Mucosa of descending colon (tissue), 3 donors: ENCODE results near the gene MEA1. TPM values are rescaled to one million over a fixed set of nuclear protein-coding genes. Genes with fewer than 3 reads are reported as not detected.
"Not testable (repeated sequence)": the region's sequence is repeated elsewhere in the genome, so short reads cannot be mapped to it uniquely, and the experiment has no call there.

Experiments
- ATAC-seq: fragments of 200-7000 bp; cut with Tn5 transposase; one replicate; pipeline ENCODE4 v1.9.1; 2020; ENCODE audit warnings: mild to moderate bottlenecking, moderate library complexity
- DNase-seq, 3 donors: peaks; one replicate each; pipeline ENCODE4 v3.0.0-alpha.2; 2020
- H3K36me3 ChIP-seq: fragments of 200-600 bp; one replicate; pipeline ENCODE4 v1.8.0; 2021; ENCODE audit warnings: low read depth, mild to moderate bottlenecking
- H3K4me1 ChIP-seq: fragments of 200-600 bp; one replicate; pipeline ENCODE4 v1.8.0; 2021; ENCODE audit warnings: low read depth, mild to moderate bottlenecking
- H3K4me3 ChIP-seq: fragments of 200-600 bp; one replicate; pipeline ENCODE4 v1.8.0; 2021; ENCODE audit warnings: mild to moderate bottlenecking
- H3K9me3 ChIP-seq: fragments of 200-600 bp; one replicate; pipeline ENCODE4 v1.8.0; 2021; ENCODE audit warnings: mild to moderate bottlenecking
- intact Hi-C, 2 donors: fragments of 100-400 bp; cut with DNase I in 1 of 2; cut with micrococcal nuclease in 1 of 2; formaldehyde crosslinking; loops; one replicate each; pipeline versions ENCODE4 v1.11.0 to v1.11.1; 2022; cut with DNase I, micrococcal nuclease
- total RNA-seq, 3 donors: library from RNA; stranded (reverse); fragmentation: NEBNext Ultra II Directional in 2 of 3; extraction: Animal tissue kit (Norgen Biotek cat#: 25700) in 2 of 3; gene quantifications; one replicate each; pipeline versions ENCODE4 v1.2.1 to v1.2.4, GENCODE V29; 2021 to 2023
- TF ChIP-seq, protein P1 (sequence below): fragments of 200-600 bp; IDR thresholded peaks from one replicate; pipeline ENCODE4 v1.8.0; 2022; ENCODE audit warnings: antibody characterized with exemption, mild to moderate bottlenecking
- donor health status: DM: no; HTN: no; CAD: no; lungs with moderate emphysema.
- donor health status: DM: no; HTN: no; CAD: no.
- donor health status: DM: no; HTN: yes; CAD: no.

The MEA1 gene
- total RNA-seq, 3 donors from 2014 or later: 38.0 to 47.4 (median 39.1) TPM

GRCh38 chr6:43043310-43043709 is 29.6 kb upstream of the MEA1 start:
- intact Hi-C loops: no loop called here
- no peaks in the 10 kb centered on the region for H3K9me3 ChIP-seq
- no peaks in the 10 kb centered on the region for H3K36me3 ChIP-seq
- DNase-seq: no peak
- no peak overlapping the region for H3K4me3 ChIP-seq
- no peaks in the 10 kb centered on the region for H3K4me1 ChIP-seq
- no peak for ATAC-seq
- TF ChIP-seq, protein P1, sequence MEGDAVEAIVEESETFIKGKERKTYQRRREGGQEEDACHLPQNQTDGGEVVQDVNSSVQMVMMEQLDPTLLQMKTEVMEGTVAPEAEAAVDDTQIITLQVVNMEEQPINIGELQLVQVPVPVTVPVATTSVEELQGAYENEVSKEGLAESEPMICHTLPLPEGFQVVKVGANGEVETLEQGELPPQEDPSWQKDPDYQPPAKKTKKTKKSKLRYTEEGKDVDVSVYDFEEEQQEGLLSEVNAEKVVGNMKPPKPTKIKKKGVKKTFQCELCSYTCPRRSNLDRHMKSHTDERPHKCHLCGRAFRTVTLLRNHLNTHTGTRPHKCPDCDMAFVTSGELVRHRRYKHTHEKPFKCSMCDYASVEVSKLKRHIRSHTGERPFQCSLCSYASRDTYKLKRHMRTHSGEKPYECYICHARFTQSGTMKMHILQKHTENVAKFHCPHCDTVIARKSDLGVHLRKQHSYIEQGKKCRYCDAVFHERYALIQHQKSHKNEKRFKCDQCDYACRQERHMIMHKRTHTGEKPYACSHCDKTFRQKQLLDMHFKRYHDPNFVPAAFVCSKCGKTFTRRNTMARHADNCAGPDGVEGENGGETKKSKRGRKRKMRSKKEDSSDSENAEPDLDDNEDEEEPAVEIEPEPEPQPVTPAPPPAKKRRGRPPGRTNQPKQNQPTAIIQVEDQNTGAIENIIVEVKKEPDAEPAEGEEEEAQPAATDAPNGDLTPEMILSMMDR: no peak

GRCh38 chr6:43041475-43041874 is 27.7 kb upstream of the MEA1 start:
- ATAC-seq, DNase-seq, H3K9me3 ChIP-seq, H3K4me3 ChIP-seq, intact Hi-C loops, H3K36me3 ChIP-seq, H3K4me1 ChIP-seq: not testable (repeated sequence)

- ATAC-seq: no peak
- no peaks in the 10 kb centered on the region for H3K36me3 ChIP-seq
These were observed 27.0 kb upstream of the MEA1 start for GRCh38 chr6:43040542-43041257.

DNA sequence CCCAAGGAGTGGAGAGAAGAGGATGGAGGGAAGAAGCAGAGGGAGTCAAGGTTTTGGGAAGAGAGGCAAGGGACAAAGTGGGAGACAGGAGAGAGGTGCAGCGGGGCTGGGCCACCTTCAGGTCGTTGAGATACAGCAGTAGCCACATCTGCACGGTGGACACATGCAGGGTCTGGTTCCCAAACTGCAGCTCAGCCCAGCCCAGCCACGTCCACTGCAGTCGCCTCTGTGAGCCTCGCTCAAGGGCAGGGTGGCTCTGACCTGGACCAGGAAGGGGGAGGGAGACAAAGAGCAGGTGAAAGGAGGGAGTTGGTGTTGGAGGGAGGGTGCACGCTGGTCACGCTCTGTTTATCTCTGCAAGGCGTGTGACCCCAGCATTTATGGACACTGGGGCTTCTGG is 25.0 kb upstream of the MEA1 start:
- DNase-seq (no peak), ATAC-seq (no peak)
- H3K4me3 ChIP-seq: no peak overlapping the region
- TF ChIP-seq, protein P1: no peak
- H3K4me1 ChIP-seq: no peaks in the 10 kb centered on the region
- H3K36me3 ChIP-seq: no peaks in the 10 kb centered on the region
- H3K9me3 ChIP-seq: no peaks in the 10 kb centered on the region
- intact Hi-C loops: no loop called here

More at GRCh38 chr6:43040542-43041257, 27.0 kb upstream of the MEA1 start:
- TF ChIP-seq, protein P1: no peak
- Histone ChIP-seq H3K4me3 (no peak overlapping the region), H3K9me3 (no peaks in the 10 kb centered on the region), H3K4me1 (no peaks in the 10 kb centered on the region)
- no peak for DNase-seq
- intact Hi-C loops: no loop called here

DNA sequence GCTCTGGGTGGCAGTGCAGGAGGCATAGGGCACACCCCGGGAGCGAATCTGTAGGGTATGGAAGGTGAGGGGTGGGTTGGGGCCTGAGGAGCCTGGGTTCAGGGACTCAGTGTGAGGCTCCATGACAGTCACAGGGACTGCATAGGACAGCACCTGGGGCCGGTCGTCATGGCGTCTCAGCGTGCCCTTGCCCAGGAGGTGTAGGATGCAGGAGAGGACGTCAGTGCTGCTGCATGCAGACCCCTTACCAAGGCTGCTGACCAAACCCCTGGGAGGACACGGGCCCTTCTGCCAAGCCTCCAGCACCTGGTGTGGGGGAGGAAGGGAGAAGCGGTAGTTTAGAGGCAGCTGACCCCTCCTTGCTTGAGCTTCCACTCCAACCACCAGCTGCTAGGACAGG is 24.0 kb upstream of the MEA1 start:
- no peak for DNase-seq
- H3K36me3 ChIP-seq: no peaks in the 10 kb centered on the region
- intact Hi-C loops: no loop called here
- H3K4me1 ChIP-seq: no peaks in the 10 kb centered on the region
- TF ChIP-seq, protein P1: no peak
- no peaks in the 10 kb centered on the region for H3K9me3 ChIP-seq
- ATAC-seq: no peak
- H3K4me3 ChIP-seq: no peak overlapping the region

DNA sequence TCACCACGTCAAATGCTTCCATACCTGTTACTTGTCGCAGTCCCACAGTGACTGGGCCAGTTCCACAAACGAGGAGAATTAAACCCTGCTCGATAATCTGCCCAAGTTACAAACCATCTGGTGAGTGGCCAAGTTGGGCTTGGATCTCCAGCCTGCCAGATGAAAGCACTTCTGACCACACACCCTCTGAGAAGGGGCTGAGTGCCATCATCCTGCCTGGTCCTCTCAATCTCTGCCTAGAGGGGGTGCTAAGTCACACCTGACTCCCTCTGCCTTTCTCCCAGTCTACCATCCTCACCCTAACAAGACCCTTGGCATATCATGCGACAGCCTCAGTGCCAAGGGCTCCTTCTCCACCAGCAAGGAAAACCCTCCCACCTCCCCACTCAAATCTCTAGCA is 23.5 kb upstream of the MEA1 start:
- Histone ChIP-seq H3K9me3 (no peaks in the 10 kb centered on the region), H3K4me1 (no peaks in the 10 kb centered on the region), H3K36me3 (no peaks in the 10 kb centered on the region), H3K4me3 (no peak overlapping the region)
- TF ChIP-seq, protein P1: no peak
- no peak for DNase-seq
- no peak for ATAC-seq
- intact Hi-C loops: no loop called here
